VCaP (cell line): ENCODE results near the gene PLCH2.
A peak's percentile ranks its signal among the peaks of the same experiment; 100 is the strongest.

ENCODE experiments used
- H3K27ac ChIP-seq: fragments of 450-650 bp; 2 replicates; pipeline ENCODE4 v1.5.1; 2017
- TF ChIP-seq, protein P1 (sequence below): fragments of 450-650 bp; conservative IDR thresholded peaks from 2 replicates; pipeline ENCODE4 v1.5.1; 2017; ENCODE audit warnings: mild to moderate bottlenecking, moderate library complexity

Gene PLCH2

DNA sequence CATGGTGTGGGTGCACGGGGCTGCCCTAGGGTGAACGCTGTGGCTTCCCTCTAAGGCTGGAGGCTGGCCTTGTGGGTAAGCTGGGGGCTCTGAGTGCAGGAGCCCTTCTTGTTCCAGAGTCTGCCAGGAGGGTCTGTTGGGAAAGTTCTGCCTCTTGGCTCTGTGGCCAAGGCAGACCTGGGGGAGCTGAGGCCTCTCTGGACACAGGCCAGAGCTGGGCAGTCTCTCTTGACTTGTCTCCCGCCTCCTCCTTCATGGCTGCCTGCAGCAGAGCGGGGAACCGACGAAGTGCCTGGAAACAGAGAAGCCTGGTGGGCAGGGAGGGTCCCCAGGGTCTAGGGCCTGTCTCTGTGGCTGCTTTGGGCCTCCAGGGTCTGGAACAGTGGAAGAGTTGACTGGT is 33.4 kb upstream of the PLCH2 start:
- TF ChIP-seq, protein P1, sequence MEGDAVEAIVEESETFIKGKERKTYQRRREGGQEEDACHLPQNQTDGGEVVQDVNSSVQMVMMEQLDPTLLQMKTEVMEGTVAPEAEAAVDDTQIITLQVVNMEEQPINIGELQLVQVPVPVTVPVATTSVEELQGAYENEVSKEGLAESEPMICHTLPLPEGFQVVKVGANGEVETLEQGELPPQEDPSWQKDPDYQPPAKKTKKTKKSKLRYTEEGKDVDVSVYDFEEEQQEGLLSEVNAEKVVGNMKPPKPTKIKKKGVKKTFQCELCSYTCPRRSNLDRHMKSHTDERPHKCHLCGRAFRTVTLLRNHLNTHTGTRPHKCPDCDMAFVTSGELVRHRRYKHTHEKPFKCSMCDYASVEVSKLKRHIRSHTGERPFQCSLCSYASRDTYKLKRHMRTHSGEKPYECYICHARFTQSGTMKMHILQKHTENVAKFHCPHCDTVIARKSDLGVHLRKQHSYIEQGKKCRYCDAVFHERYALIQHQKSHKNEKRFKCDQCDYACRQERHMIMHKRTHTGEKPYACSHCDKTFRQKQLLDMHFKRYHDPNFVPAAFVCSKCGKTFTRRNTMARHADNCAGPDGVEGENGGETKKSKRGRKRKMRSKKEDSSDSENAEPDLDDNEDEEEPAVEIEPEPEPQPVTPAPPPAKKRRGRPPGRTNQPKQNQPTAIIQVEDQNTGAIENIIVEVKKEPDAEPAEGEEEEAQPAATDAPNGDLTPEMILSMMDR, result no peak
- no peak overlapping the region for H3K27ac ChIP-seq

DNA sequence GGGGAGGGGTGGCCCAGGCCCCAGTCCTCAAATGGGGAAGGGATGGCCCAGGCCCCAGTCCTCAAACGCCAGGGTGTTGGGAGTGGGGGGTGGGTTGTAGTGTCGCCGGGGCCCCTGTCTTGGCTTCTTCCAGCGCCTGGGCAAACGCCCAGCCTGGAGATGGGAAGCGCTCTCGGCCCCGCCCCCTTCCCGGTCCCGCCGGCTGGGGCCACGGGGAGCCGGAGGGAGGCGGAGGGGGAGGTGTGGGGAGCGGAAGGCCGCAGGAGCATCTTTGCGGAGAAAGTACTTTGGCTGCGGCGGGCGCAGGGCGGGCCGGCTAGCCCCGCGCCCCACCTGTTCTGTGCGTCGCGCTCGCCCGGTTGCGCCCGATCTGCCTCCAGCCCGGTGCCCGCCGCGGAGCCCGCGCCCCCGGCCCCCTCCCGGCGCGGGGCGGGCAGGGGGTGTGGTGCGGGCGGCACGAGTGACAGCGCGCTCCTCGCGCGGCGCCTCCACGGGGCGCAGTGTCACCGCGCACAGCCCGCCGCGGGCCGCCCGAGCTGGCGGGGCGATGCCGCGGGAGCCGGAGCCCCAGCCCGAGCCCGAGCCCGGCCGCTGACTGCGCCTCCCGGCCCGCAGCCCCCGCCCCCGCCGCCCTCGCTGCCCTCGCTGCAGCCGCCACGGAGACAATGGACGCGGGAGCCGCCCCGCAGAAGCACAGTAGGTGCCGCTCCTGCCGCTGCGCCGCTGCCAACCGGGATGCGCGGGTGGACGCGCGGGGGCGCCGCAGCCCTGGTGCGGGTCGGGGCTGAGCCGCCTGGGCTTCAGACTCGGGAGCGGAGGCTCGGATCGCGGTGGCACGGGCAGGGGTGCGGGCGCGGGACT is 32.6 kb upstream of the PLCH2 start:
- no peak overlapping the region for H3K27ac ChIP-seq

DNA sequence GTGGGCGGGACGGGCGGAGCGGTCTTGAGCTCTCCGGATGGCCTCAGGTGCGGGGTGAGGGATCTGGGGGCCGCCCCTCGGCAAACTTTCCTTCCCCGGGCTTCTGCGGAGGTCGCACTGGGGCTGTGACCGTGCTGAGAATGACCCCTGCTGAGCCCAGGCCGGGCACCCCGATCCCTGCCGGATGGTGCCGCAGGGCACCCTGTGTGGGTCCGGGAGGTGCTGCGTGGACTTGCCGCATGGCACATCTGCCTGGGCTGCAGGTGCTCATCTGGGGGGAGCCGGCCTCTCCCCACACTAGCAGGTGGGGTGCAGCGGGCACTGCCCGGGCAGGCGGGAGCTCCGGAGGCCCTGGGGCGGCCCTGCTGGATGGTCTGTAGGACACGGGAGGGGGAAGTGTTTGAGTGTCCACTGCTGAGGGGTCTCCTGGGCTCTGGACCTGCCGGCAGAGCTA is 31.9 kb upstream of the PLCH2 start:
- no peak overlapping the region for H3K27ac ChIP-seq
- TF ChIP-seq, protein P1, result 0 out of 2 replicates have a peak, but pooled peaks have one; percentile 9

More for the DNA sequence above, 32.6 kb upstream of the PLCH2 start:
- TF ChIP-seq, protein P1, result peak; percentile 54

DNA sequence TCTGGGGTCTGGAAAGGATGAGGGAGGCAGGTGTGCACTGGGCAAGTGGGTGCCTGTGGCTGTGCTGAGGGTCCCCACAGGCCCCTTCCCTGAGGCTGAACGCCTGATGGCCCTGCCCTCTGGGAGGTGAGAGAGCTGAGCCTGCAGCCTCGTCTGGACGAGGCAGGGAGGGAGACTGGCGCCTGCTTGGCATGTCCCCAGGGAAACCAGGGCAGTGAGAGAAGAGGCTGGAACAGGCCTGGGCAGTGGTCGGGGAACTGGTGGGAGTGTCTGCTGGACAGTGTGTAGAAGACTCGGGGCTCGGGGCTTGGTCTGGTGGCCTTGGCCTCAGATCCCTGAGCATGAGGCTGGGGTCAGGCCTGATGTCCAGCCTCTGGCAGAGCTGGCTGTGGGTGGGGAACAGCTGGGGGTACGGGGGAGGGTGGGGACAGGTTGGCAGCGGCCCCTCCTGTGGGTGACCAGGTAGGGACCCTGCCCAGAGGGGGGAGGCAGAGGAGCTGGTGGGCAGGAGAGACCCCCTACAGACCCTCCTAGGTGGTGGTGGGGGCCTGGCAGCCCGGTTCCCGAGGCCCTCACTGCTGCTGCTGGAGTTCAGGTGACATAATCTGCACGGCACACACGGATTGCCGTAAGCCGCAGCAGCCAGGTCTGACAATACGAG is 30.8 kb upstream of the PLCH2 start:
- TF ChIP-seq, protein P1, result no peak
- H3K27ac ChIP-seq, result no peak overlapping the region

DNA sequence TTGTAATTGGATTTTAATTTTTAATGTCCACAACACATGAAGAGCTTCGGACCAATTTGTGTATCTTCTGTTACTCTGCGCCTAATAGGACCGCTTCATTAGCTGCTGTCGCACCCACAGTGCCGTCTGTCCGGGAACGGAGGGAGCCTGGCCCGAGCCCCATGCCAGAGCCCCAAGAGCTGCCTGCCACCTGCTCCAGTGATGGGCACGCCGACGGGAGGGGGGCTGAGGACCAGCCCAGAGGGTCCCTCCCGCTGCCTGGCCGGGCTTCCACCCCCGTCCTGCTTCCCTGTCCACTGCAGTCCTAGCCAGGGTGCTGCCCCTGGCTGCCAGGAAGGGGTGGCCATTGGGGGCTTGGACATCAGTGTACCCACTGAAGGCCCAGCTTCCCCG is 30.3 kb upstream of the PLCH2 start:
- TF ChIP-seq, protein P1, result no peak
- H3K27ac ChIP-seq, result no peak overlapping the region

DNA sequence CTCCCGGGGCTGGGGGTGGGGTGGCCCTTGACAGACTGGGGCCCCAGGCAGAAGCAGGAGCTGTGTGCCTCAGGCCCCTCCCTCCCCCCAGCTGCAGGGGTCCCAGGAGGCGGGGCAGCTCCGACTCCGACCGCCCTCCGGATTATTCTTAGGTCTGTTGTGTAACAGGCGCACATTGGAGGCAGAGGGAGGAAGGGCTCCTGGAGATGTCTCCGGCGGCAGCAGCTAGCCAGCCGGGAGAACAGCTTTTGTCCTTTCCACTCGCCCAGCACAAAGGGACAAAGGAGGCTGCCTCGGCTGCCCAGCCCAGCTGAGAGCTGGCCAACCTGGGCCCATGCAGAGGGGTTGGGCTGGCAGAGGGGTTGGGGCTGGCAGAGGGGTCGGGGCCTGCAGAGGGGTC is 29.7 kb upstream of the PLCH2 start:
- TF ChIP-seq, protein P1, result no peak
- H3K27ac ChIP-seq, result no peak overlapping the region

DNA sequence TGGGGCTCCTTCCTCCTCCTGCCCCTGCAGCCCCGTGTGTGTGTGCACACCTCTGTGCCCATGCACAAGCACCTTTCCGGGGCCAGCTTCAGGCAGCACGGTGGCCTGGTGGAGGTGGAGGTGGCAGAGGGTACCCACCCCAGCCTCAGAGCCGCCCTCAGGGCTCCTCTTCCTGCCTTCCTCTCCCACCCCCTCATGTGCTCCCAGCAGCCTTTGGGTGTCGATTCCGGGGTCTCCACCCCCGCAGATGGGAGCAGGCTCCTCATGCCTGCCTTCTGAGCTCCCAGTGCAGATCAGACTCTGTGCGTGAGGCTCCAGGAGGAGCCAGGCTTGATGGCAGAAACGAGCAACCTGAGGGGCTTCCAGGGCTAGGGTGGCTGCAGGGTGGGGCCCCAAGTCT is 29.2 kb upstream of the PLCH2 start:
- no peak overlapping the region for H3K27ac ChIP-seq
- TF ChIP-seq, protein P1, result no peak
